GM10248 (cell line): ENCODE measurements around the gene TOMM20.
"Not testable (repeated sequence)": the region's sequence is repeated elsewhere in the genome, so short reads cannot be mapped to it uniquely, and the experiment has no call there.

ENCODE experiments used
- CTCF ChIA-PET: fragments of 300-600 bp; sonication (Branson Sonifier 250); formaldehyde crosslinking; extraction: SDS; loops from one replicate; lab custom pipeline; 2021; ENCODE audit warnings: antibody characterized with exemption; lab: Yijun Ruan, JAX
- POLR2A ChIA-PET: fragments of 350-650 bp; sonication (Branson Sonifier 250); formaldehyde crosslinking; extraction: SDS; loops from one replicate; lab custom pipeline; 2020; ENCODE audit warnings: antibody characterized with exemption; lab: Yijun Ruan, JAX
- DNase-seq: peaks from one replicate; pipeline ENCODE4 v3.0.0; 2012; ENCODE audit errors: extremely low spot score
- TF ChIP-seq, protein P1 (sequence below): IDR thresholded peaks from 2 replicates; pipeline ENCODE4 v1.5.1; 2012; ENCODE audit warnings: mild to moderate bottlenecking, low read depth; ENCODE audit errors: extremely low read depth, missing control alignments, control extremely low read depth

TOMM20 gene

GRCh38 chr1:235102993-235103411 lies 25.6 kb downstream of the TOMM20 start:
- TF ChIP-seq, protein P1, sequence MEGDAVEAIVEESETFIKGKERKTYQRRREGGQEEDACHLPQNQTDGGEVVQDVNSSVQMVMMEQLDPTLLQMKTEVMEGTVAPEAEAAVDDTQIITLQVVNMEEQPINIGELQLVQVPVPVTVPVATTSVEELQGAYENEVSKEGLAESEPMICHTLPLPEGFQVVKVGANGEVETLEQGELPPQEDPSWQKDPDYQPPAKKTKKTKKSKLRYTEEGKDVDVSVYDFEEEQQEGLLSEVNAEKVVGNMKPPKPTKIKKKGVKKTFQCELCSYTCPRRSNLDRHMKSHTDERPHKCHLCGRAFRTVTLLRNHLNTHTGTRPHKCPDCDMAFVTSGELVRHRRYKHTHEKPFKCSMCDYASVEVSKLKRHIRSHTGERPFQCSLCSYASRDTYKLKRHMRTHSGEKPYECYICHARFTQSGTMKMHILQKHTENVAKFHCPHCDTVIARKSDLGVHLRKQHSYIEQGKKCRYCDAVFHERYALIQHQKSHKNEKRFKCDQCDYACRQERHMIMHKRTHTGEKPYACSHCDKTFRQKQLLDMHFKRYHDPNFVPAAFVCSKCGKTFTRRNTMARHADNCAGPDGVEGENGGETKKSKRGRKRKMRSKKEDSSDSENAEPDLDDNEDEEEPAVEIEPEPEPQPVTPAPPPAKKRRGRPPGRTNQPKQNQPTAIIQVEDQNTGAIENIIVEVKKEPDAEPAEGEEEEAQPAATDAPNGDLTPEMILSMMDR, result no peak
- POLR2A ChIA-PET, result no interaction called here
- CTCF ChIA-PET, result interaction anchor here (0.9 to 2.8 kb wide), 6 partner anchors 10 to 868 kb away, joined by 3 to 13 read pairs (median 4); no protein-coding TSS in a partner anchor
- DNase-seq, result no peak

DNA sequence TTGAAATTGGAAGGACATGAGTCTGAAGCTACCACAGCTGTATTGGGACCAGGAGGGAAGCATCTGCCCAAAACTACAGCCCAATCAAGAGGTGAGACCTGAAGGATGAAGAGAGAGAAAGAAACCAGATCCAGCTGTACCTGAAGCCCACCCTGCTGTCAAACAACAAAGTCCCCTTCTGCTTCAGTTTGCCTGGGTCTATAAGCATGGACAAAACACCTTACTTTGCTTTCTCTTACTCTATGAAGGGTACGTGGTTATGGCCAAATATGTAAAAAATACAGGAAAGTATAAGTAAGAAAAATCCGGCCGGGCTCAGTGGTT lies 26.4 kb downstream of the TOMM20 start:
- CTCF ChIA-PET, result interaction anchor here (1.1 to 1.5 kb wide), 4 partner anchors 15 to 607 kb away, joined by 3 to 4 read pairs (median 4); no protein-coding TSS in a partner anchor
- POLR2A ChIA-PET, result no interaction called here
- no peak for DNase-seq
- TF ChIP-seq, protein P1, result no peak

GRCh38 chr1:235101558-235102258 lies 26.9 kb downstream of the TOMM20 start:
- TF ChIP-seq, protein P1, result no peak
- no peak for DNase-seq
- ChIA-PET POLR2A (no interaction called here), CTCF (interaction anchor here (0.9 to 1.5 kb wide), 6 partner anchors 15 to 606 kb away, joined by 3 to 4 read pairs (median 3); no protein-coding TSS in a partner anchor)

DNA sequence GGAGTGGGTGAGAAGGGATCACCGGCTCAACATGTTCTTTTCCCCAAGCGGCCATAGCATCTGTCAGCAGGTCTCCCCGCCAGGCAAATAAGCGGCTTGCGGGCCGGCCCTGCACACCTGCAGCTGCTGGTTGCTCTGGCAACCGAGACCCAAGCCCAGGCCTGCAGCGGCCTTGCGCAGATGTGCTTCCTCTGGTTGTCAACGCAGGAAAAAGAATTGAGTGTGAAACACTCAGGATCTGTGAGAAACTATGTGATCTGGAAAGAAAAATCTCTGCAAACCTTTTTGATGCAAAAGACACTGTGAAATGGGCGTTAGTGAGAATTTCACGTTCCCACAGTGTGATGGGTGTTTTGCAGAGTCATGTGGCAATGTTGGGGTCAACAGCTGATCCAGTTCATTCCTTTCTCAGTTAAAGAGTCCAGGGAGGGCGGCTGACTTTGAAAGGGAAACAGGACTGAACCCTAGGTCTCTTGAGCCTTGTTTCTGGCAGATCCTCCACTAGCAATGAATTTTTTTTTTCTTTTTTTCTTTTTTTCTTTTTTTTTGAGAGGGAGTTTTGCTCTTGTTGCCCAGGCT lies 28.4 kb downstream of the TOMM20 start:
- TF ChIP-seq, protein P1, result no peak
- DNase-seq, result no peak
- ChIA-PET CTCF (interaction anchor here (1.1 to 2.2 kb wide), 4 partner anchors 16 to 613 kb away, joined by 3 to 7 read pairs (median 4); no protein-coding TSS in a partner anchor), POLR2A (no interaction called here)

- TF ChIP-seq, protein P1, result no peak
- ChIA-PET CTCF (interaction anchor here (1.1 to 2.2 kb wide), 5 partner anchors 8 to 612 kb away, joined by 3 to 7 read pairs (median 4); no protein-coding TSS in a partner anchor), POLR2A (no interaction called here)
- no peak for DNase-seq
Measured at GRCh38 chr1:235098991-235099390, 29.6 kb downstream of the TOMM20 start.

DNA sequence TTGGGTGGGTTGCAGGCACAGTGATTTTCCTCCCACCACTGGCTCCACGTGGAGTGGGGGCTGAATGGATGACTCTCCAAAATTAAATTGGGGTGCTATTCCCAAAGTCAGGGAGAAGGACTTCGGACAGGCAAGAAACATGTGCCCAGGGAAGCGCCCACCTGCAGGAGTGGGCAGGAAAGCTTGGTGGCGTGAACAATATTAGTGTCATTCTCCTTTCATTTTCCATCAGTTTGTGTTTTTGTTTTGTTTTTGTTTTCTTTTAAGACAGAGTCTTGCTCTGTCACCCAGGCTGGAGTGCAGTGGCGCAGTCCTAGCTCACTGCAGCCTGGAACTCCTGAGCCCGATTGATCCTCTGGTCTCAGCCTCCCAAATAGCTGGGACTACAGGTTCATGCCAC lies 30.1 kb downstream of the TOMM20 start:
- CTCF ChIA-PET, result interaction anchor here (1.1 to 2.0 kb wide), 3 partner anchors 9 to 318 kb away, joined by 3 to 4 read pairs (median 3); no protein-coding TSS in a partner anchor
- no peak for DNase-seq

DNA sequence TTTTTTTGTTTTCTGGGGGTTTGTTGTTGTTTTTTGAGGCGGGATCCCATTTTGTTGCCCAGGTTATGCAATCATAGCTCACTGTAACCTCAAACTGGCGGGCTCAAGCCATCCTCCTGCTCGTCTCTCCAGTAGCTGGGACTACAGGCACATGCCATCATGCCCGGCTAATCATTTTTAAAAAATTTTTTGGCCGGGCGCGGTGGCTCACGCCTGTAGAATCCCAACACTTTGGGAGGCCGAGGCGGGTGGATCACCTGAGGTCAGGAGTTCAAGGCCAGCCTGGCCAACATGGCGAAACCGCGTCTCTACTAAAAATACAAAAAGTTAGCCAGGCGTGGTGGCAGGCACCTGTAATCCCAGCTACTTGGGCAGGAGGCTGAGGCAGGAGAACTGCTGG lies 31.1 kb downstream of the TOMM20 start:
- CTCF ChIA-PET, result interaction anchor here (1.1 to 2.0 kb wide), 3 partner anchors 10 to 319 kb away, joined by 3 to 4 read pairs (median 3); no protein-coding TSS in a partner anchor
- DNase-seq, POLR2A ChIA-PET: not testable (repeated sequence)

More for the DNA sequence above, 30.1 kb downstream of the TOMM20 start:
- TF ChIP-seq, protein P1, result no peak
- POLR2A ChIA-PET, result no interaction called here
